GM19351 (cell line): ENCODE results near the gene TLR5.

ENCODE experiments used
- ATAC-seq: cut with Tn5 transposase; IDR thresholded peaks from one replicate; pipeline ENCODE4 v1.9.1; 2021; ENCODE audit warnings: mild to moderate bottlenecking, moderate library complexity; ENCODE audit not compliant: unreplicated experiment

Gene TLR5

DNA sequence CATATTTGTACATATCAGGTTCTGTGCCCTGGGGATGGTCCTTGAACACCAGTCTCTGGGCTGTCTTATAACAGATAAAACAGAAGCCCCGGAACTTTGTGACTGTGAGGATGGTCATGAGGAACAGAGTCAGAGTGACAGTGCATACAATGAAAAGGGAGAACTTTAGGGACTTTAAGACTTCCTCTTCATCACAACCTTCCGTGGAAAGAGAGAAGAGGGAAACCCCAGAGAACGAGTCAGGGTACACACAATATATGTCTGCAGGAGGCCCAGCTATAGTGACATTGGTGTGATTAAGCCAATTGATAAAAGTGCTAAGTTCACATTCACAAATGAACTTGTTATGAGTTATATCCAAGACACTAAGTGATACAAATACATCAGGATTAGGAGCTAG, 32.1 kb downstream of the TLR5 start:
- ATAC-seq = no peak

DNA sequence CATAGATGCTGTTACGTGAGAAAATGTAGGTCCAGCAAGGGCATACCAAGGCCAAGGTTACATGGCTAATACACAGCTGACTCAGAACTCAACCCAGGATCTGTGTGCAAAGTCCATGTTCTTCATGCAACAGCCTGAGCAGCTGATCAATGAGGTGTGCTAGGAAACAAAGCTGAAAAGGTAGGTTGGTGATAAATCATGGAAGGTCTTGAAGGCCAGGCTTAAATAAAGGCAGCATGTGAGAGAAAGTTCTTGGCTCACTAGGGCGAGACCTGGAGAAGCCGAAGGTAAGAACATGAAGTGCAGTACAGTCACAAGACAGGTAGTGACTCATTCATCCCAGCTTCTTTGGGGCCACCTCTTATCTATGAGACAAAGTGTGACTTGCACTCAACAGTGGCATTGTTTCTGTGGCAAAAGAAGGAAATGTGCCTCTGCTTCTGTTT, 33.4 kb downstream of the TLR5 start:
- no peak for ATAC-seq

GRCh38 chr1:223106856-223107255, 36.2 kb downstream of the TLR5 start:
- ATAC-seq = no peak

DNA sequence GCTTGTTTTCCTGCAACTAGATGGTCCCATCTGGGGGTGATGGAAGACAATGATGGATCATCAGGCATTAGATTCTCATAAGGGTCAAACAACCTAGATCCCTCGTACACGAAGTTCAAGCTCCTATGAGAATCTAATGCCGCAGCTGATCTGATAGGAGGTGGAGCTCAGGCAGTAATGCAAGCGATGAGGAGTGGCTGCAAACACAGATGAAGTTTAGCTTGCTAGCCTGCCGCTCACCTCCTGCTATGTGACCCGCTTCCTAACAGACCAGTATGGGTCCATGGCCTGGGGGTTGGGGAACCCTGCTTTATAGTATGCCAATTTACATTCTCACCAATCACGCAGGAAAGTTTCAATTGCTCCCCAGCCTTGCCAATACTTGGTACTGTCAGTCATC, 37.5 kb downstream of the TLR5 start:
- ATAC-seq = no peak

GRCh38 chr1:223102797-223103533, 40.1 kb downstream of the TLR5 start:
- ATAC-seq = no peak

DNA sequence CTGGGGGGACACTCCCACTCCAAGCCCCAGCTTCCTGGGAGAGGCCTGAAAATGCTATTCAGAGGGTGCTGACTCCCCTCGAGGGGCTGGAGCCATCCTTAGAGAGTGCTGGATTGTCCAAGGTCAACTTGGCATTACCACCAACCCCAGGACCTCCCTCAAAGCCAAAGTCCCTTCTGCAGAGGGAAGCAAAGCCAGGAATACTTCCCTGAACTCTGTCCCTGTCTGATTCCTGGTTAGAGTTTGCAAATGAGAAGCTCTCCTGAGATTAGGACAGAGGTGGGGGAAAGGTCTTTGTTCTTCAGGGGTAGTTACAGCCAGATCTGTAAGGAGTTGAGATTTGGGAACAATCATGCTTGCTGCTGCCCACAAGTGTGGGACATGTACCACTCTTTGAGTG, 45.3 kb downstream of the TLR5 start:
- ATAC-seq = no peak

DNA sequence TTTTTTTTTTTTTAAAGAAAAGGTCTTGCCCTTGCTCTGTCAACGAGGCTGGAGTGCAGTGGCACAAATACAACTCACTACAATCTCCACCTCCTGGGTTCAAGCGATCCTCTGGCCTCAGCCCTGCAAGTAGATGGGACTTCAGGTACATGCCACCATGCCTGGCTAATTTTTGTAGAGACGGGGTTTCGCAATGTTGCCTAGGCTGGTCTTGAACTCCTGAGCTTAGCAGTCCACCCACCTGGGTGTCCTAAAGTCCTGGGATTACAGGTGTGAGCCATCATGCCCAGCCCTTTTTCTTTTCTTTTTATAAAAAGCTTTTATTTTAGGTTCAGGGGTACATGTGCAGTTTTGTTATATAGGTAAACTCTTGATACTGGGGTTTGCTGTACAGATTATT, 47.2 kb downstream of the TLR5 start:
- no peak for ATAC-seq

DNA sequence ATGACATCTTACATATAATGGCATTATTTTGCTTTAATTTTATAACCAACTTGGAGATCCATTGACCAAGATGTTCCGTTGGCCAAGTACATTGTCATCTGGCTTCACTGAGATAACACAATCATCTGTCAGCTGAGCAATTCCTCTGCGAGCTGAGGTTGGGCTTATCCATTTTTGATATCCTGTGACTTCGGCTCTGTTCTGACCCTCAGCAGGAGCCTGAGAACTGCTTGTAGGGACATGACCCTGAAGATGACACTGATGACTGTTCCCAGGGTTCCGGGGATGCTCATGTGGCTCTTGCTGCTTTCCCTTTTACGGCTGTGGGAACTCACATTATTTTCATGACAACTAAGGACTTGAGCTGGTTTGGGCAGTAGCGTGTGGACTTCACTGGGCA, 51.2 kb downstream of the TLR5 start:
- no peak for ATAC-seq

DNA sequence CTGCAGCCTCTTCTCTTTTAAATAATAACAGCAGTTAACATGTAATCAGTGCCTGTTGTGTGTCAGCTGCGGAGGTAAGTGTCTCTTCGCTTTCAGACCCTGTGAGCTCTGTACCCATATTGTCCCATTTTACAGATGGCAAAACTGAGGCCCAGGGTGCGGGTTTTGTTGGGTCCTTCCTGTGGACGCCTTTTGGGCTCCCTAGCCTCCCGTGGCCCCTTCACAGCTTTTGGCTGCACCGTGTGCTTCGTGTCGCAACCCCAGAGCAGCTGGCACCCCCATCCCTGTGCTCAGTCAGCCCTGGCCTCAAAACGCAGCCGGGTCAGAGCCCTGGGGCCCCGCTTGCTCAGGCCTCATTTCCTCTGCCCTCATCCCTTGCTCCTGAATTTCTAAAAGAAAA, 53.8 kb downstream of the TLR5 start:
- ATAC-seq = no peak

DNA sequence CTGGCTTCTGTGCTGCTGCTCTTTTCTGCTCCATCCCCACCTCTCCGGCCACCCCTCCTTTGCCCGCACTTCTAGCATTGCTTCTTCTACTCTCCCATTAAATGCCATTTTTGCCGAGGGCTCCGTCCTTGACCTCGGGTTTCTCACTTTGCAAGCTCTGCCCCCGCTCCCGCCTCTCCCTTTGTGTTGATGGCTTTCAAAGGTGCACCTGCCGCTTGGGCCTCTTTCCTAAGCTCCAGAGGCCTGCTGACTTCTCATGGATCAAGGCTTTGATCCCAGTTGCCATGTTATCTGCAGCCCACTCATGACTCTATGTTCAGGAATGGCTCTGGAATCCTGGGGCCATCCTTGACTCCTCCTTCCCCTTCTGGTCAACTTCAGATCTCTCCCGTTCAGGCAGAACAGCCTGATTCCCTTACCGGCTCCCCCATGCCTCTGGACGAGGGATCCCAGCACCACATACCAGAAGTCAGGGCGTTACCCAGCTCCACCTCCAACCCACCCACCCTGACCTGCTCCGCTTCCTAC, 54.3 kb downstream of the TLR5 start:
- ATAC-seq = no peak

DNA sequence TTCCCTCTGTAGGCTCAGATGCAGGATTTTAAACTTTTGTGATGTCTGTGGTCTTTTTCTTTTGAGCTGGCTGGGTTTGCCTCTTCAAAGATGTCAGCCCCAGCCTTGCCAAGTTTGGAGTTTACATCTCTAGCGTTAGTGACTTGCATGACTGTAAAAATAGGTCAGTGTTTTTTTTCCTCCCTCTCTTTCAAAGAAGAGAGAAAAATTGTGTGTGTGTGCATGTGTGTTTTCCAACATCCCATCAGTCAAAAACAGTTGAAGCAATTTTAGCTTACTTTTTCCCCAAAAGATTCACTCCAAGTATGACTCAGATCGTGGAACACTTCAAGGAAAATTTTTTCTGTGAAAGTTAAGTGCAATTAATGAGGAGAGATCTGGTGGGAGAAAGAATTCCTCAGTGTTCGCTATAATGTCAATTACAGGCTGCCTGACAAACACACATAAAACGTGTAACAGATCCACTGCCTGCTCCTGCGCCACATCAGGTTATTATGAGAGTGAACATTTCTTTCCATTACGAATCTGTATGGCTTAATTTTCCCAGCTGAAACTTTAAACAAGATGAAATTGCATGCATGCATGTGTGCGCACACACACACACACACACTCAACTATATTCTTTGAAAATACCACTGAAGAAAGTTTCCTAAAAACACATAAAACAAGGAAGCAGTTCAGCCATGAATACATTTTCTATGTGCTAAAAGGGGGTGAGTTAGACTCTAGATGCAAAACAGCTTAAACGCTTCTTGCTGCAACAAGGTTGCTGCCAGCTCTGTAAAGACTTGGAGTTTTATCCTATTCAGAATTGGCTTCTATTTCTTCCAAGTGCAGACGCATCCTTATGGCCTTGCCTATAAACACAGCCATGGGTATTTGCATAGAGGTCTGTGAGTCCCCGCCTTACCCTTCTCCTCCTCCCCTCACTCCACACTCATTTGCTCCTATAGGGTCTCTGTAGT, 55.5 kb downstream of the TLR5 start:
- no peak for ATAC-seq

DNA sequence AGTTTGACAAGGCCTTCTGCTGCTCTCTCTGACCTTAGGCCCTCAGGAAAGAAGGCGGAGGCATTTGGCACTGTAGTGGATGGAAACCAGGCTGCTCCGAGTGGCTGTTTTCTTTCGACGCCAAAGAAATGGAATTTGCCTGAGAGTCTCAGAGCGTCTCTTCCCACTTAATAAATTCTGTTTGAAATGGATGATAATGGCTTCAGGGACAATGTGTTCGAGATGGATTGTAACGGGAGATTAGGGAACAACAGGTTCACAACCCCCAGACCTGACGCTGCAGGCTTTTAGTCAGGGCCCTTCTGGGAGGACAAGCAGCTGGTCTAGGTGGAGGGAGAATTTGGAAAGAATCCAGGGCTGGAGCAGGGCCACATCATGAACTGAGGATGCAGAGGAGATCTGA, 58.6 kb downstream of the TLR5 start:
- no peak for ATAC-seq

DNA sequence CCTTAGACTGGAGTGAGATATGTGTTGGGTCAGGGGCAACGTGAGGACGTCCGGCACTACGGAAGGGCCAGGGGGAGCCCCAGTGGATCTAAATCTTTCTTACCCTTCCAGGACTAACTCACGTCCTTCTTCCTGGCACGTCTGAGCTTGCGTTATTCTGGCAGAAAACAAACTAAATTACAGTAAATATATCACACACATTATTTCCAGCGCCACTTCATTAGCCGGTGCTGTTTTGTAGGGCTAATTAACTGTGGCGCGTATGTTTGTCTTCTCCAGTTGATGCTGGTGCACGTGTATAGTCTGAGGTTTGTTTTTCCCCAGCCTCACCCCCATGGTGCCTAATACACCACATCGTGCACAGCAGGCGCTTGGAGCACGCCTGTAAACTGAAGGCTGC, 59.2 kb downstream of the TLR5 start:
- ATAC-seq = no peak

GRCh38 chr1:223082914-223083313, 60.1 kb downstream of the TLR5 start:
- ATAC-seq = no peak

DNA sequence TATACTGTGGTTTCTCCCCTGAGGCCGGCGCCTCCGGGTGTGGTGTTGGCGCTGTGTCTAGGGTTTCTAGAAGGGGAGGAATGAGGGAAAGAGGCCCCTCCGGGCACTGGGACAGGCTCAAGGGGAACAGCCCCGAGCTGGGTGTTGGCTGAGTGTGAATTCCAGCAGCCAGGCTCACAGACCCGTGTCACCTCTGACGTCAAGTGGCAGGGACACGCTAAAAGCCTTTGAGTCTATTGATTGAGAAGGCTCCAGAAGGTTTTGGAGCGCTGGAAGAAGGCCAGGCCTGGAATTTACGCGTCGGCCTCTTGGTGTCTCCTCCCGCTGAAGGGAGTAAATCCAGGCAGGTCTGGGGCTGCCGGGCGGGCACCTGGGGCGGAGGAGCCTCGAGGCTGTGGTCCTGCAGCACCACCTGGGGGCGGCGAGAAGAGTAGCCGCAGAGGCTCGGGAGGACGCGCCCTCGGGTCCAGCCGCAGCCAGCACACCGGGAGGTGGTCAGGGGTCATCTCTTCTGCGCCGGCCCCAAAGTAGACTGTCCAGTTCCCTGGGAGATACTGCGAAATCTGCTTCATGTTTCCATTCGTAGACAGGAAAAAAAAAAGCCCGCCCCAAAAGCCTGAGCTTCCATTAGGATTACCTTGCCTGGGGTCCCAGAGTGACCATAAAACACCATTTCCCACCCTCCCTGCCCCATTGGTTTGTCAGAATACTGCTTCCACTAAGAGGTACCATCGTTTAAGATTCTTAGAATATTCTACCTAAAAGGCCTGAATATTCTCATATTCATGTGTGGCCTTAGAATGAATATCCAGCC, 61.7 kb downstream of the TLR5 start:
- peak; percentile 98 for ATAC-seq

- ATAC-seq = no peak
Measured at GRCh38 chr1:223079498-223079897, 63.5 kb downstream of the TLR5 start.

DNA sequence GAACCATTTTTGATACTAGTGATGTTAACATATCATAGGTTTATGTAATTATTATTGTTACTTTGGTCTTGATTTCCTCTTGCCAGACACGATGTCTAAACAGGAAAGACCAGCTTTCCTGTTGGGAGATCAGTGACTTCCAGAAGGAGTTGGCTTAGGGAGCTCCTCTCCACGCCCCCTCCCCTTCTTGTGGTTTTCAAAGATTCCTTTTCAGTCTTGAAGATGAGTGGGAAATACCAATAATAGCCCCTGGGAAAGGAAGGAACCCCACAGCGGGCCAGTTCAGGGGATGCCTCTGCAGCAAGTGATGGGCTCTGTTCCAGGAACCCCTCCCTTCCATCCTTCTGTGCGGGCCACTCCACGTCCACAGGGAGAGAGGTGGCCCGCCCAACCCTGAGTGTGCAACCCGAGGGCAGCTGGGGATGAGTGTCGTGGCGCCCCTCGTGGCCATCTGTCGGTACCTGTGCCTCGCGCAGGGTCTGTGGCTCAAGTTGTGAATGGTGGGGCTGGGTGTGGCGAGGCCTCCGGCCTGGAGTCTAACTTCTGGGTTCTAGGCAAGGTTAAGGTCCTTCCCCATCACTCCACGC, 65.7 kb downstream of the TLR5 start:
- no peak for ATAC-seq

DNA sequence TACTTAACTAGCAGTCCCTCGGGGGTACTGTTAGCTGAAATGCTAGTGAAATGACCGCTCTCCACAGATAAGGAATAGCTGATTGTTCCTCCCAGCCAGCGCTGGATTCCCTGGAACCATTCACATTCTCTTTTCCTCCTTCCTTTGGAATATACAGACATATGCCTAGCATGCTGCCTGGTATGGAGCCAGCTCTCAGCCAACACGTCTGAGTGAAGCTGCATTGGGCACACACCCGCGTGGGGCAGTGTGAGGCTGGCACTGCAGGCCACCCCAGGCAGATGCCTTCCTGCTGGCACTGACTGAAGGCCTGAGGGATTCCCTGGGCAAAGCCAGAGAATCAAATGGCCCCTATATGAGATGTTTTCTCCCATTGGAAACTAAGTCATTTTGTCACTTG, 66.7 kb downstream of the TLR5 start:
- no peak for ATAC-seq

- no peak for ATAC-seq
Measured at GRCh38 chr1:223075834-223076233, 67.2 kb downstream of the TLR5 start.

- ATAC-seq = no peak
Measured at GRCh38 chr1:223074445-223075300, 68.4 kb downstream of the TLR5 start.
